Esophagus squamous epithelium (tissue), 5 donors: ENCODE data around the gene ZC3H18. TPM values are rescaled to one million over a fixed set of nuclear protein-coding genes. Genes with fewer than 3 reads are reported as not detected.

Experiments used
- DNase-seq: peaks from one replicate; lab custom pipeline; 2025; lab: John Stamatoyannopoulos, UW
- H3K27ac ChIP-seq, 4 donors: fragments of 200-600 bp; sonication (generic); one replicate each; pipeline ENCODE4 v1.5.1; 2016 to 2019; ENCODE audit warnings: mild to moderate bottlenecking in 1 of 4
- H3K27me3 ChIP-seq, 4 donors: fragments of 200-600 bp; sonication (generic); 1 replicate in 3 of 4; 2 replicates in 1 of 4; pipeline versions ENCODE4 v1.5.1 to v1.6.0; 2017 to 2021; ENCODE audit warnings: antibody characterized with exemption in 1 of 4
- H3K36me3 ChIP-seq, 3 donors: fragments of 200-600 bp; sonication (generic); one replicate each; pipeline ENCODE4 v1.5.1; 2016 to 2019
- H3K4me1 ChIP-seq, 3 donors: fragments of 200-600 bp; sonication (generic); one replicate each; pipeline ENCODE4 v1.5.1; 2017 to 2019
- H3K4me3 ChIP-seq, 4 donors: fragments of 200-600 bp; sonication (generic); 1 replicate in 3 of 4; 2 replicates in 1 of 4; pipeline ENCODE4 v1.5.1; 2016 to 2019; ENCODE audit warnings: mild to moderate bottlenecking in 2 of 4, moderate library complexity in 1 of 4
- H3K9me3 ChIP-seq, 3 donors: fragments of 200-600 bp; sonication (generic); one replicate each; pipeline ENCODE4 v1.5.1; 2016 to 2019
- CTCF ChIP-seq, 6 experiments: fragments of 450-650 bp in 4 of 6; fragments of 200-600 bp in 2 of 6; sonication (generic) in 2 of 6; IDR thresholded peaks; one replicate each; pipeline ENCODE4 v1.5.1; 2016 to 2019; ENCODE audit warnings: antibody characterized with exemption in 6 of 6, mild to moderate bottlenecking in 4 of 6, moderate library complexity in 4 of 6
- POLR2A ChIP-seq, 4 donors: fragments of 450-650 bp; IDR thresholded peaks; one replicate each; pipeline ENCODE4 v1.6.1; 2017; ENCODE audit warnings: antibody characterized with exemption in 4 of 4, mild to moderate bottlenecking in 4 of 4, moderate library complexity in 3 of 4
- WGBS, 2 donors: methylation state at CpG; one replicate each; pipeline ENCODE4 v1.1.5; 2018; 5-methylcytosine and 5-hydroxymethylcytosine counted together
- intact Hi-C: fragments of 100-400 bp; cut with DNase I; formaldehyde crosslinking; loops from one replicate; pipeline ENCODE4 v1.15.0; 2022
- total RNA-seq, 4 donors: library from RNA; depleted of rRNA; stranded (reverse); fragments of >200 nt; gene quantifications; one replicate each; pipeline ENCODE4 v1.1.0, GENCODE V29; 2016
- donor health status: DM: yes; HTN: yes; CAD: no.

The ZC3H18 gene
- total RNA-seq, 4 donors from 2014 or later: 15.4 to 27.3 (median 17.5) TPM

- Histone ChIP-seq H3K36me3 (peaks cover 0 to 88% (median 9%) of the 10 kb centered on the region in 3 donors), H3K4me1 (peaks cover 2 to 14% (median 4%) of the 10 kb centered on the region in 3 donors), H3K9me3 (no peaks in the 10 kb centered on the region), H3K27ac (no peak overlapping the region), H3K4me3 (no peak overlapping the region), H3K27me3 (no peaks in the 10 kb centered on the region)
- WGBS, 2 donors: 80 to 85% methylated on average over 1 to 11 of the region's 25 CpGs
- intact Hi-C loops: no loop called here
- no peak for DNase-seq
- TF ChIP-seq CTCF (IDR thresholded peaks at IDR 0.05) (no peak), POLR2A (IDR thresholded peaks at IDR 0.05) (no peak)
These were observed 86.2 kb downstream of the ZC3H18 start for GRCh38 chr16:88656291-88656980.

- Histone ChIP-seq H3K27me3 (no peaks in the 10 kb centered on the region), H3K36me3 (peaks cover 0 to 80% (median 9%) of the 10 kb centered on the region in 3 donors), H3K4me1 (peaks cover 0 to 14% (median 5%) of the 10 kb centered on the region in 3 donors), H3K27ac (no peak overlapping the region), H3K4me3 (no peak overlapping the region), H3K9me3 (no peaks in the 10 kb centered on the region)
- intact Hi-C loops: no loop called here
- TF ChIP-seq POLR2A (IDR thresholded peaks at IDR 0.05) (no peak), CTCF (IDR thresholded peaks at IDR 0.05) (no peak)
- no CpG with 5 or more reads among the region's 19 CpGs for WGBS, 2 donors
- no peak for DNase-seq
These were observed 87.2 kb downstream of the ZC3H18 start for GRCh38 chr16:88657371-88657770.

DNA sequence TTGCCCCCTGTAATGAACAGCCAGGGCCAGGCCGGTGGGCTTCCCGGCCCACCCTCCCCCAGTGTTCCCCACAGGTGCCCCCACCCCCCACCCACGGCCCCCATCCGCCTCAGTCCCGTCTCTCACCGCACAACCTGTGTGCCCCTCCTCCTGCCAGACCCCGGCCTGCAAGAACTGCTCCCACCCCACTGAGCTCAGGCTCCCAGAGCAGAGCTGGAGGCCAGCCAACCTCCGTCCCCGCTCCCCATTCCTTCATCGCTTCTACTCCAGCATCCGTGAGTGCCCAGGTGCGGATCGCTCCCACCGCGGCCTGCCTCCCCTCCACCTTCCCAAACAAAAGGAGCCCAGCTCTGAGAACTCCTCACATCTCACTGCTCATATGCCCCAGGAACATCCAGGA, 88.5 kb downstream of the ZC3H18 start:
- H3K4me1 ChIP-seq: peaks cover under 1 to 21% (median 6%) of the 10 kb centered on the region in 3 donors
- H3K9me3 ChIP-seq: no peaks in the 10 kb centered on the region
- DNase-seq: no peak
- 88 to 97% methylated on average over 8 to 12 of the region's 15 CpGs for WGBS, 2 donors
- H3K27ac ChIP-seq: no peak overlapping the region
- no peak overlapping the region for H3K4me3 ChIP-seq
- intact Hi-C loops: no loop called here
- H3K36me3 ChIP-seq: peaks cover 0 to 67% (median 9%) of the 10 kb centered on the region in 3 donors
- H3K27me3 ChIP-seq: no peaks in the 10 kb centered on the region
- TF ChIP-seq CTCF (IDR thresholded peaks at IDR 0.05) (no peak), POLR2A (IDR thresholded peaks at IDR 0.05) (no peak)

- no peaks in the 10 kb centered on the region for H3K27me3 ChIP-seq
- intact Hi-C loops: no loop called here
- no peaks in the 10 kb centered on the region for H3K9me3 ChIP-seq
- no peak for TF ChIP-seq CTCF (IDR thresholded peaks at IDR 0.05)
- H3K36me3 ChIP-seq: peaks cover 0 to 62% (median 9%) of the 10 kb centered on the region in 3 donors
- no peak overlapping the region for H3K4me3 ChIP-seq
- H3K27ac ChIP-seq: no peak overlapping the region
- WGBS, 2 donors: 78% methylated on average over 9 of the region's 25 CpGs; no CpG with 5 or more reads in 1 of the 2 donors
- peaks cover 5 to 25% (median 10%) of the 10 kb centered on the region in 3 donors for H3K4me1 ChIP-seq
- DNase-seq: no peak
These were observed 89.0 kb downstream of the ZC3H18 start for GRCh38 chr16:88659160-88659559.

DNA sequence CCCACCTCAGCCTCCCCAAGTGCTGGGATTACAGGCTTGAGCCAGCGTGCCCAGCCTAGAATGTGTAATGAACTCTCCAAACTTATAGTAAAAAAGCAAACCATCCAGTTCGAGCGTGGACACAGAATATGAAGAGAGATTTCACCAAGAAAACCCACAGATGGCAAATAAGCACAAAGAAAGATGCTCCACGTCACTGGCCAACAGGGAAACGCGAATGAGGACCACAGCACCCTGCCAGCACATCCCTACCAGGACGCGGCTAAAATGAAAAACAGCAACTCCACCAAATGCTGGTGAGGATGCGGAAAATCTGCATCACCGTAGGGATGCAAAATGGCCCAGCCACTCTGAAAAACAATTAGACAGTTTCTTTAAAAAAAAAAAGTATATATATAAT, 91.3 kb downstream of the ZC3H18 start:
- WGBS, 2 donors: 79 to 80% methylated on average over 9 to 10 of the region's 10 CpGs
- TF ChIP-seq POLR2A (IDR thresholded peaks at IDR 0.05) (no peak), CTCF (IDR thresholded peaks at IDR 0.05) (no peak)

More for the DNA sequence above, 91.3 kb downstream of the ZC3H18 start:
- H3K36me3 ChIP-seq: peaks cover 0 to 39% (median 4%) of the 10 kb centered on the region in 3 donors
- H3K9me3 ChIP-seq: no peaks in the 10 kb centered on the region
- intact Hi-C loops: no loop called here
- H3K27ac ChIP-seq: no peak overlapping the region
- no peak for DNase-seq
- H3K27me3 ChIP-seq: no peaks in the 10 kb centered on the region
- H3K4me1 ChIP-seq: peaks cover 6 to 39% (median 12%) of the 10 kb centered on the region in 3 donors
- peak overlapping the region in 1 of 4 donors; percentile 99 for H3K4me3 ChIP-seq
